ENCODE measurements around the gene HIP1R. TPM values are rescaled to one million over a fixed set of nuclear protein-coding genes. Genes with fewer than 3 reads are reported as not detected.
A peak's percentile ranks its signal among the peaks of the same experiment; 100 is the strongest.

The HIP1R gene
- total and polyA plus RNA-seq, 9 donors, result 1.4 to 20.2 (median 10.4) TPM

- peak in 2 of 5 donors; percentile 12 to 17 for DNase-seq
- no peak for TF ChIP-seq CTCF (IDR thresholded peaks at IDR 0.05)
- no peak for TF ChIP-seq POLR2A (IDR thresholded peaks at IDR 0.05)
- TF ChIP-seq EP300 (IDR thresholded peaks at IDR 0.05), result no peak
- Histone ChIP-seq H3K4me1 (ENCODE audit: insufficient read depth) (peaks cover 10% of the 10 kb centered on the region), H3K9me3 (no peaks in the 10 kb centered on the region), H3K27ac (no peak overlapping the region), H3K36me3 (no peaks in the 10 kb centered on the region), H3K27me3 (no peaks in the 10 kb centered on the region), H3K4me3 (no peak overlapping the region)
- intact Hi-C loops (cut with DNase I), result loop anchor here in 2 of 4 donors (10.0 kb wide), 2 partner anchors 368 to 378 kb away; partner anchors contain the start of genes MPHOSPH9 (in 1 of the 2) and MTRFR (in 1 of the 2)
- WGBS, 3 donors, result 91% methylated on average over 17 of the region's 17 CpGs
These were observed 31.1 kb downstream of the HIP1R start for GRCh38 chr12:122866379-122866778.

GRCh38 chr12:122866950-122867607 lies 31.8 kb downstream of the HIP1R start:
- TF ChIP-seq EP300 (IDR thresholded peaks at IDR 0.05), result no peak
- TF ChIP-seq CTCF (IDR thresholded peaks at IDR 0.05), result no peak
- TF ChIP-seq POLR2A (IDR thresholded peaks at IDR 0.05), result no peak
- no peaks in the 10 kb centered on the region for H3K36me3 ChIP-seq
- 88 to 91% (median 90%) methylated on average over 31 to 36 of the region's 36 CpGs for WGBS, 3 donors
- H3K27ac ChIP-seq, result no peak overlapping the region
- H3K4me1 ChIP-seq (ENCODE audit: insufficient read depth), result peaks cover 12% of the 10 kb centered on the region
- H3K9me3 ChIP-seq, result no peaks in the 10 kb centered on the region
- DNase-seq, result peak in 1 of 5 donors; percentile 28
- H3K4me3 ChIP-seq, result no peak overlapping the region
- H3K27me3 ChIP-seq, result no peaks in the 10 kb centered on the region
- intact Hi-C loops (cut with DNase I), result loop anchor here in 2 of 4 donors (10.0 kb wide), 2 partner anchors 368 to 378 kb away; partner anchors contain the start of genes MPHOSPH9 (in 1 of the 2) and MTRFR (in 1 of the 2)

GRCh38 chr12:122867691-122868461 lies 32.6 kb downstream of the HIP1R start:
- H3K4me3 ChIP-seq, result no peak overlapping the region
- peak in 2 of 5 donors; percentile 55 to 72 for DNase-seq
- TF ChIP-seq EP300 (IDR thresholded peaks at IDR 0.05) (no peak), POLR2A (IDR thresholded peaks at IDR 0.05) (no peak), CTCF (IDR thresholded peaks at IDR 0.05) (no peak)
- WGBS, 3 donors, result 45 to 61% (median 61%) methylated on average over 33 of the region's 33 CpGs
- no peaks in the 10 kb centered on the region for H3K36me3 ChIP-seq
- H3K9me3 ChIP-seq, result no peaks in the 10 kb centered on the region
- intact Hi-C loops (cut with DNase I), result loop anchor here in 2 of 4 donors (10.0 kb wide), 2 partner anchors 367 to 377 kb away; partner anchors contain the start of genes MPHOSPH9 (in 1 of the 2) and MTRFR (in 1 of the 2)
- H3K4me1 ChIP-seq (ENCODE audit: insufficient read depth), result peaks cover 11% of the 10 kb centered on the region
- no peak overlapping the region for H3K27ac ChIP-seq
- no peaks in the 10 kb centered on the region for H3K27me3 ChIP-seq

- peaks cover 11% of the 10 kb centered on the region for H3K4me1 ChIP-seq (ENCODE audit: insufficient read depth)
- 92 to 94% (median 93%) methylated on average over 13 of the region's 13 CpGs for WGBS, 3 donors
- H3K4me3 ChIP-seq, result no peak overlapping the region
- TF ChIP-seq CTCF (IDR thresholded peaks at IDR 0.05) (no peak), EP300 (IDR thresholded peaks at IDR 0.05) (no peak), POLR2A (IDR thresholded peaks at IDR 0.05) (no peak)
- intact Hi-C loops (cut with DNase I), result loop anchor here in 2 of 4 donors (10.0 kb wide), 2 partner anchors 366 to 376 kb away; partner anchors contain the start of genes MPHOSPH9 (in 1 of the 2) and MTRFR (in 1 of the 2)
- DNase-seq, result no peak
- H3K36me3 ChIP-seq, result no peaks in the 10 kb centered on the region
- H3K9me3 ChIP-seq, result no peaks in the 10 kb centered on the region
- no peaks in the 10 kb centered on the region for H3K27me3 ChIP-seq
- H3K27ac ChIP-seq, result no peak overlapping the region
These were observed 33.4 kb downstream of the HIP1R start for GRCh38 chr12:122868471-122869177.

Data from ovary (tissue), 9 donors.